CD4-positive, alpha-beta memory T cell (primary cell): ENCODE results near the gene USP25. TPM values are rescaled to one million over a fixed set of nuclear protein-coding genes. Genes with fewer than 3 reads are reported as not detected.

Experiments
- CTCF ChIA-PET: fragments of 350-600 bp; sonication (Branson Sonifier 250); formaldehyde crosslinking; loops from one replicate; lab custom pipeline; 2021; ENCODE audit warnings: inconsistent platforms; ENCODE audit not compliant: partially characterized antibody; lab: Charles Lee
- POLR2A ChIA-PET: fragments of 350-600 bp; sonication (Branson Sonifier 250); formaldehyde crosslinking; loops from one replicate; lab custom pipeline; 2021; ENCODE audit not compliant: partially characterized antibody; lab: Charles Lee
- DNase-seq, 5 donors: peaks; one replicate each; pipeline versions ENCODE4 v3.0.0 to v3.0.0-alpha.2; 2020 to 2022; ENCODE audit warnings: mixed read lengths in 1 of 5
- H3K27ac ChIP-seq: one replicate; pipeline ENCODE4 v1.7.0; 2013; ENCODE audit warnings: low read depth, low read length
- H3K27me3 ChIP-seq: 2 replicates; pipeline ENCODE4 v1.7.0; 2013; ENCODE audit warnings: mild to moderate bottlenecking, low read length, moderate library complexity; ENCODE audit not compliant: insufficient read depth
- H3K36me3 ChIP-seq: 2 replicates; pipeline ENCODE4 v1.7.0; 2013; ENCODE audit warnings: mild to moderate bottlenecking, low read length, moderate library complexity; ENCODE audit not compliant: insufficient read depth
- H3K4me1 ChIP-seq: 2 replicates; pipeline ENCODE4 v1.7.0; 2013; ENCODE audit warnings: mild to moderate bottlenecking, low read length, moderate library complexity; ENCODE audit not compliant: insufficient read depth
- H3K4me3 ChIP-seq, 2 donors: one replicate each; pipeline ENCODE4 v1.7.0; 2013; ENCODE audit warnings: low read length in 2 of 2, mild to moderate bottlenecking in 1 of 2
- H3K9me3 ChIP-seq, 2 donors: one replicate each; pipeline ENCODE4 v1.7.0; 2013; ENCODE audit warnings: low read length in 2 of 2, control low read depth in 1 of 2; ENCODE audit not compliant: control insufficient read depth in 1 of 2
- H3K27ac Mint-ChIP-seq, 7 donors: one replicate each; pipeline ENCODE4 v1.8.0; 2020 to 2021; ENCODE audit warnings: mixed read lengths in 7 of 7, mild to moderate bottlenecking in 6 of 7, inconsistent platforms in 3 of 7, moderate library complexity in 3 of 7
- H3K27me3 Mint-ChIP-seq, 2 donors: one replicate each; pipeline ENCODE4 v1.8.0; 2020 to 2021; ENCODE audit warnings: mixed read lengths in 2 of 2
- H3K36me3 Mint-ChIP-seq, 2 donors: one replicate each; pipeline ENCODE4 v1.8.0; 2020 to 2021; ENCODE audit warnings: mixed read lengths in 2 of 2, inconsistent platforms in 1 of 2, mild to moderate bottlenecking in 1 of 2
- H3K4me1 Mint-ChIP-seq, 4 donors: one replicate each; pipeline ENCODE4 v1.8.0; 2020 to 2021; ENCODE audit warnings: mixed read lengths in 4 of 4, mild to moderate bottlenecking in 1 of 4
- H3K4me3 Mint-ChIP-seq, 8 donors: one replicate each; pipeline ENCODE4 v1.8.0; 2020 to 2021; ENCODE audit warnings: mixed read lengths in 8 of 8, mild to moderate bottlenecking in 7 of 8, moderate library complexity in 6 of 8, inconsistent platforms in 3 of 8
- H3K9me3 Mint-ChIP-seq, 8 donors: one replicate each; pipeline ENCODE4 v1.8.0; 2020 to 2021; ENCODE audit warnings: mixed read lengths in 8 of 8, mild to moderate bottlenecking in 5 of 8, inconsistent platforms in 3 of 8, moderate library complexity in 1 of 8
- intact Hi-C: fragments of 100-400 bp; cut with micrococcal nuclease; formaldehyde crosslinking; loops from one replicate; pipeline ENCODE4 v1.15.1; 2023
- polyA plus RNA-seq, 2 donors: library from polyadenylated mRNA; unstranded; fragments of 300-500 nt; fragmentation: Illumina TruSeq; gene quantifications; one replicate each; pipeline ENCODE4 v1.2.3, GENCODE V29; 2021
- total RNA-seq, 2 experiments: library from RNA; stranded (reverse); gene quantifications; one replicate each; pipeline ENCODE4 v1.2.3, GENCODE V29; 2021

Gene USP25
- total and polyA plus RNA-seq, 4 experiments from 2014 or later: 6.2 to 73.5 (median 49.1) TPM

- Mint-ChIP-seq H3K27ac (no peak overlapping the region), H3K4me3 (no peak overlapping the region), H3K4me1 (peaks cover 45 to 91% (median 64%) of the 10 kb centered on the region in 4 donors), H3K27me3 (no peaks in the 10 kb centered on the region), H3K9me3 (no peaks in the 10 kb centered on the region), H3K36me3 (peaks cover 4 to 9% of the 10 kb centered on the region in 2 donors)
- Histone ChIP-seq H3K36me3 (no peaks in the 10 kb centered on the region), H3K27me3 (no peaks in the 10 kb centered on the region), H3K4me3 (no peak overlapping the region), H3K9me3 (no peaks in the 10 kb centered on the region), H3K27ac (no peak overlapping the region), H3K4me1 (peaks cover 51% of the 10 kb centered on the region)
- POLR2A ChIA-PET: interaction anchor here (1.1 to 2.0 kb wide), 2 partner anchors 13 to 66 kb away, joined by 3 to 11 read pairs; no protein-coding TSS in a partner anchor
- CTCF ChIA-PET: interaction anchor here (1.2 to 1.6 kb wide), 2 partner anchors 22 to 27 kb away, joined by 3 read pairs; no protein-coding TSS in a partner anchor
- intact Hi-C loops: loop anchor here (1.0 to 5.0 kb wide), 2 partner anchors 9 to 34 kb away; no protein-coding TSS in a partner anchor
- no peak for DNase-seq
Observed at GRCh38 chr21:15748586-15748985, 18.8 kb downstream of the USP25 start.

GRCh38 chr21:15749082-15749860, 19.5 kb downstream of the USP25 start:
- Mint-ChIP-seq H3K27me3 (no peaks in the 10 kb centered on the region), H3K36me3 (peaks cover 3 to 4% of the 10 kb centered on the region in 2 donors), H3K9me3 (no peaks in the 10 kb centered on the region), H3K4me1 (peaks cover 44 to 91% (median 65%) of the 10 kb centered on the region in 4 donors), H3K4me3 (peak overlapping the region in 4 of 8 donors; percentile 7 to 33 (median 18)), H3K27ac (peak overlapping the region in 1 of 7 donors; percentile 30)
- Histone ChIP-seq H3K4me3 (no peak overlapping the region), H3K27me3 (no peaks in the 10 kb centered on the region), H3K9me3 (no peaks in the 10 kb centered on the region), H3K27ac (no peak overlapping the region), H3K4me1 (peaks cover 51% of the 10 kb centered on the region), H3K36me3 (no peaks in the 10 kb centered on the region)
- intact Hi-C loops: loop anchor here (5.0 kb wide), 1 partner anchor 33 kb away; no protein-coding TSS in a partner anchor
- DNase-seq: no peak
- CTCF ChIA-PET: interaction anchor here (1.2 to 1.6 kb wide), 2 partner anchors 21 to 26 kb away, joined by 3 read pairs; no protein-coding TSS in a partner anchor
- POLR2A ChIA-PET: interaction anchor here (1.1 to 2.0 kb wide), 2 partner anchors 14 to 66 kb away, joined by 3 to 11 read pairs; no protein-coding TSS in a partner anchor

DNA sequence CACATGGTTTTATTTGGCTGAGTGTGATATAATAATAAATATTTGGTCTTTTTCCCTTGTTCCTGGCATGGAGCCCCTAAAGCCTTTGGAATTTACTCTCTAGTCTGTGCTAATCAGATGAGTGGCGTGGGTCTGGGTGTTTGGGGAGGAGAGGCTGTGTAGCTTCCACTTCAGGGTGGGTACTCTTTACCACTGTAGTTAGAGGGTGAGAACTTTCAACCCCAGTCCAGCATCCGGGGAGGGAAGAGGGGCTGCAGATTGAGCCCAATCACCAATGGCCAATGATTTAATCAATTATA, 20.0 kb downstream of the USP25 start:
- intact Hi-C loops: loop anchor here (5.0 kb wide), 1 partner anchor 32 kb away; no protein-coding TSS in a partner anchor
- peaks cover 48 to 91% (median 66%) of the 10 kb centered on the region in 4 donors for H3K4me1 Mint-ChIP-seq

GRCh38 chr21:15751037-15751436, 21.3 kb downstream of the USP25 start:
- CTCF ChIA-PET: no interaction called here

More for the DNA sequence above, 20.0 kb downstream of the USP25 start:
- H3K27me3 Mint-ChIP-seq: no peaks in the 10 kb centered on the region
- no peak overlapping the region for H3K4me3 ChIP-seq
- ChIA-PET CTCF (no interaction called here), POLR2A (interaction anchor here (2.0 kb wide), 1 partner anchor 14 kb away, joined by 11 read pairs; no protein-coding TSS in a partner anchor)
- no peaks in the 10 kb centered on the region for H3K9me3 Mint-ChIP-seq
- H3K27ac Mint-ChIP-seq: peak overlapping the region in 4 of 7 donors; percentile 37 to 87 (median 48)
- no peaks in the 10 kb centered on the region for H3K9me3 ChIP-seq
- H3K27me3 ChIP-seq: no peaks in the 10 kb centered on the region
- no peak for DNase-seq
- H3K36me3 Mint-ChIP-seq: peaks cover 3 to 4% of the 10 kb centered on the region in 2 donors
- H3K4me3 Mint-ChIP-seq: peak overlapping the region in 5 of 8 donors; percentile 32 to 70 (median 40)
- H3K36me3 ChIP-seq: no peaks in the 10 kb centered on the region
- H3K27ac ChIP-seq: no peak overlapping the region
- H3K4me1 ChIP-seq: peaks cover 56% of the 10 kb centered on the region

GRCh38 chr21:15751546-15751945, 21.8 kb downstream of the USP25 start:
- Histone ChIP-seq H3K27ac (no peak overlapping the region), H3K36me3 (no peaks in the 10 kb centered on the region), H3K4me1 (peaks cover 72% of the 10 kb centered on the region), H3K27me3 (no peaks in the 10 kb centered on the region), H3K9me3 (no peaks in the 10 kb centered on the region), H3K4me3 (no peak overlapping the region)
- POLR2A ChIA-PET: no interaction called here
- Mint-ChIP-seq H3K27me3 (no peaks in the 10 kb centered on the region), H3K9me3 (no peaks in the 10 kb centered on the region), H3K36me3 (peaks cover 4 to 7% of the 10 kb centered on the region in 2 donors), H3K4me3 (no peak overlapping the region), H3K27ac (no peak overlapping the region), H3K4me1 (peaks cover 51 to 94% (median 71%) of the 10 kb centered on the region in 4 donors)
- intact Hi-C loops: no loop called here
- no peak for DNase-seq
- CTCF ChIA-PET: no interaction called here

More at GRCh38 chr21:15751037-15751436, 21.3 kb downstream of the USP25 start:
- Histone ChIP-seq H3K27me3 (no peaks in the 10 kb centered on the region), H3K4me1 (peaks cover 68% of the 10 kb centered on the region), H3K4me3 (no peak overlapping the region), H3K36me3 (no peaks in the 10 kb centered on the region), H3K9me3 (no peaks in the 10 kb centered on the region), H3K27ac (no peak overlapping the region)
- intact Hi-C loops: no loop called here
- DNase-seq: no peak
- Mint-ChIP-seq H3K27me3 (no peaks in the 10 kb centered on the region), H3K36me3 (peaks cover 3 to 7% of the 10 kb centered on the region in 2 donors), H3K27ac (peak overlapping the region in 1 of 7 donors; percentile 17), H3K4me3 (peak overlapping the region in 4 of 8 donors; percentile 7 to 40 (median 20)), H3K4me1 (peaks cover 49 to 93% (median 69%) of the 10 kb centered on the region in 4 donors), H3K9me3 (no peaks in the 10 kb centered on the region)
- POLR2A ChIA-PET: no interaction called here

DNA sequence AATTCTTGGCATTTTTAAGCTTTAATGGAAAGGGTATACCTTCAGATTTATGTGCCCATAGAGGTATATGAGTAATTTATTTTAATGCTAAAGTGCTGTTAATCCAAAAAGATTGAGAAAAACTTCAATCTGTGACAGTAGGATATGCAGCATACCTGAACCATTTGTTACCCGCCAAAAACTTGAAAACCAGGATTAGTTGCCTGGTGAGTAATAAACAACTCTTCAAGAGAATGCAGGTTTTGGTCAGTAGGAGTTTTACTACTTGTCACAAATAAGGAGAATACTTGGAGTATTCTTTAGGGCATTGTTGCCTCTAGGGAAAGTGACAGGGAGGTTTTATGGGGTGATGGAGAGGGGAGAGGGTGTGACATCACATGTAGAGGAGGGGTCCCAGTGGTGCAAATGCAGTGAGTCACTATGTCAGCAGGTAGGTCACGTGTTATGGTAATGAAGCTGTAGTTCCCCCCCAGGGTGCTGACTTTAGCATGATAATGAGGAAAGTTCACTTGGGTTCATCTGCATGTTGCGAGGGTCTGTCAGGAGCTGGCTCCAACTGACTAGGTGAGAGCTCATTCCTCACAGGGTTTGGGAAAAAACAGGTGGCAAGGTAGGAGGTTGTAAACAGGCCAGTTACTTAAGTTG, 23.1 kb downstream of the USP25 start:
- CTCF ChIA-PET: no interaction called here
- Histone ChIP-seq H3K4me3 (no peak overlapping the region), H3K27me3 (no peaks in the 10 kb centered on the region), H3K27ac (no peak overlapping the region), H3K9me3 (no peaks in the 10 kb centered on the region), H3K36me3 (no peaks in the 10 kb centered on the region), H3K4me1 (peaks cover 74% of the 10 kb centered on the region)
- Mint-ChIP-seq H3K27ac (peak overlapping the region in 2 of 7 donors; percentile 25 to 32), H3K36me3 (peaks cover 13 to 18% of the 10 kb centered on the region in 2 donors), H3K4me1 (peaks cover 59 to 94% (median 77%) of the 10 kb centered on the region in 4 donors), H3K4me3 (peak overlapping the region in 5 of 8 donors; percentile 4 to 67 (median 31)), H3K9me3 (peaks cover 0 to 5% (median 2%) of the 10 kb centered on the region in 8 donors), H3K27me3 (no peaks in the 10 kb centered on the region)
- intact Hi-C loops: no loop called here
- no peak for DNase-seq
- POLR2A ChIA-PET: no interaction called here
